GM12864 (cell line): ENCODE measurements around the gene UGT2B11.
"Not testable (repeated sequence)": the region's sequence is repeated elsewhere in the genome, so short reads cannot be mapped to it uniquely, and the experiment has no call there.

ENCODE experiments used
- DNase-seq: peaks from one replicate; pipeline ENCODE4 v3.0.0-alpha.2; 2011; ENCODE audit warnings: low read depth
- H3K4me3 ChIP-seq: 2 replicates; pipeline ENCODE4 v1.5.1; 2011; ENCODE audit warnings: mild to moderate bottlenecking, low read depth, low read length, control low read depth
- TF ChIP-seq, protein P1 (sequence below): IDR thresholded peaks from 2 replicates; pipeline ENCODE4 v1.5.1; 2011; ENCODE audit warnings: low read depth, mild to moderate bottlenecking, moderate library complexity, low read length, control low read depth, inconsistent platforms; ENCODE audit errors: missing control alignments

UGT2B11 gene

DNA sequence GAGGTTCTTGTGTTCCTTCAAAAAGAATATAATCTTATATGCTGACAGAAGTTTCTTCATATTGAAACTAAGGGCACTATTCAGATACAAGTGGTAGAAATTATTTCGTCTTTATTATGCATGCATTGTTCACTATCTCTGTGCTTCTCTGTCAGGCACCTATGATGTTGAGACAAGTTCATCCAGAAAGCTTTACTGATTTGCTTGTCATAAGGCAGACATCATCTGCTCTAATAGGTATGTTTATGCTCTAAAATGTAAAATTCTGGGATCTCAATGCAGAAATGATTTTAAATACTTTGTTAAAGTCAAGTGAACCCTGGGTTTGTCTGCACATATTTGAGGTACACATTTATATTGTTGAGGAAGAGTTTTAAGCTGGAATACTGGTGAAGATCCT lies 3.6 kb downstream of the UGT2B11 start:
- no peak for DNase-seq
- TF ChIP-seq, protein P1, sequence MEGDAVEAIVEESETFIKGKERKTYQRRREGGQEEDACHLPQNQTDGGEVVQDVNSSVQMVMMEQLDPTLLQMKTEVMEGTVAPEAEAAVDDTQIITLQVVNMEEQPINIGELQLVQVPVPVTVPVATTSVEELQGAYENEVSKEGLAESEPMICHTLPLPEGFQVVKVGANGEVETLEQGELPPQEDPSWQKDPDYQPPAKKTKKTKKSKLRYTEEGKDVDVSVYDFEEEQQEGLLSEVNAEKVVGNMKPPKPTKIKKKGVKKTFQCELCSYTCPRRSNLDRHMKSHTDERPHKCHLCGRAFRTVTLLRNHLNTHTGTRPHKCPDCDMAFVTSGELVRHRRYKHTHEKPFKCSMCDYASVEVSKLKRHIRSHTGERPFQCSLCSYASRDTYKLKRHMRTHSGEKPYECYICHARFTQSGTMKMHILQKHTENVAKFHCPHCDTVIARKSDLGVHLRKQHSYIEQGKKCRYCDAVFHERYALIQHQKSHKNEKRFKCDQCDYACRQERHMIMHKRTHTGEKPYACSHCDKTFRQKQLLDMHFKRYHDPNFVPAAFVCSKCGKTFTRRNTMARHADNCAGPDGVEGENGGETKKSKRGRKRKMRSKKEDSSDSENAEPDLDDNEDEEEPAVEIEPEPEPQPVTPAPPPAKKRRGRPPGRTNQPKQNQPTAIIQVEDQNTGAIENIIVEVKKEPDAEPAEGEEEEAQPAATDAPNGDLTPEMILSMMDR = no peak
- H3K4me3 ChIP-seq = no peak overlapping the region

DNA sequence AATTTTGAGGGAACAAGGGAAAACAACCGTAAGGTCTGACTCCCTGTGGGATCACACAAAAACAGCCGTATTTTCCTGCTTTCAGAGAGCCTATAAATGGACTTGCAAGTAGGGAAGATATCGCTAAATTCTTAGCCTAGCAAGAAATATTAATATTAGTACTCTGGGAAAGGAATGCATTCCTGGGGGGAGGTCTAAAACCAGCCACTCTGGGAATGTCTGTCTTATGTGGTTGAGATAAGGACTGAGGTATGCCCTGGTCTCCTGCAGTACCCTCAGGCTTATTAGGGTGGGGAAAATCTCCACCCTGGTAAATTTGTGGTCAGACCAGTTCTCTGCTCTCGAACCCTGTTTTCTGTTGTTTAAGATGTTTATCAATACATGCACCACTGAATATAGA lies 16.0 kb downstream of the UGT2B11 start:
- DNase-seq, H3K4me3 ChIP-seq: not testable (repeated sequence)

DNA sequence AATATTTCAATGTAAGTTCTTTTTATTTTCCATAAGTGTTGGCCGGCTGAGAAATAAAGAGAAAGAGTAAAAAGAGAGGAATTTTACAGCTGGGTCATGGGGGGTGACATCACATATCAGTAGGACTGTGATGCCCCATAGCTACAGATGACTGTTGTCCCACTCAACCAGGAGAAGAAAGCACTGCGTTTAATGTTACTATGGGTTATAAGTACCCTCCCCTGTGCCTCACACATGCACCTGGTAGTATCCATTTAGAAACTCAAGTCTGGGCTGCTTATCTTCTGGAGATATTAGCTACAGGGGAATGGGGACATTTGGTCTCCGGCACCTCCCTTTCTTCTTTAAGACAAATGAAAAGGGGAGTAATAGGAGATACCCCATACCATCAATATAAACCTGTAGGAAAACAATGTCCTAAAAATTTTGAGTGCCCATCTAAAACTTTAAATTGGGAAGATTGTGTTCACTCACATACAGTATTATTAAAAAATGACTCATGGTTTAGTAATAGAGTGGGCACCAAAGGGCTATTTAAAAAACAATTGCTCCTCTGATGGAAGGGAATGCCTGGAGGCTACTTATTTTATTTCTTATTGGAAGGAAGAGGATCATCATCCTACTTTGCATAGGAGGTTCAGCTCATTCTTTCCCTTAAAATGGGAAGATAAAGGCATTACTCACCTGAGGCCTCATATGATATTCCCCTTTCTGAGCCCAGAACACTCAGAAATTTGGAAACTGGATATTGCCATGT lies 18.2 kb downstream of the UGT2B11 start:
- DNase-seq = no peak
- TF ChIP-seq, protein P1 = no peak
- no peak overlapping the region for H3K4me3 ChIP-seq

DNA sequence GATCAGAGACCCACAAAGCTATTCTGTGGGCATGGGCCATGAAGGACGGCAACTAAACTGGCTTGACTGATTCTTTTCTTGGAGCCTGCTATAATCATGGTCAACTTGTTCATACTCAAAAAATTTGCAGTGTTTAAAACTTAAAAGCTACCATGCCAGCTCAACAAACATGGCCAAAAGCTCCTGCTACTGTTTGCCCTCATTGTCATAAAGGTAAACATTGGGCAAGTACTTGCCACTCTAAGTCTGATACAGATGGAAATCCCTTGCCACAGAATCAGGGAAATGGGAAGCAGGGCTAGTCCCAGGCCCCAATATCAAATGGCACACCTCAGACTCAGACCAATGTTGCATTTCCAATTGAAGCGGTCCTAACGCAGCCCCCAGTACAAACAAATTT lies 20.4 kb downstream of the UGT2B11 start:
- TF ChIP-seq, protein P1 = no peak
- no peak overlapping the region for H3K4me3 ChIP-seq
- DNase-seq = no peak

DNA sequence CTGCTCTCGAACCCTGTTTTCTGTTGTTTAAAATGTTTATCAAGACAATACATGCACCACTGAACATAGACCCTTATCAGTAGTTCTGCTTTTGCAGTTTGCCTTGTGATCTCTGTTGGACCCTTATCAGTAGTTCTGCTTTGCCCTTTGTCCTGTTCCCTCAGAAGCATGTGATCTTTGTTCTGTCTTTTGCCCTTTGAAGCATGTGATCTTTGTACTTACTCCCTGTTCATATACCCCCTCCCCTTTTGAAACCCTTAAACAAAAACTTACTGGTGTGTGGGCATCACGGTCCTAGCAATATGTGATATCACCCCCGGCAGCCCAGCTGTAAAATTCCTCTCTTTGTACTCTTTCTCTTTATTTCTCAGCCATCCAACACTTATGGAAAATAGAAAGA lies 22.6 kb downstream of the UGT2B11 start:
- not testable (repeated sequence) for H3K4me3 ChIP-seq, DNase-seq

DNA sequence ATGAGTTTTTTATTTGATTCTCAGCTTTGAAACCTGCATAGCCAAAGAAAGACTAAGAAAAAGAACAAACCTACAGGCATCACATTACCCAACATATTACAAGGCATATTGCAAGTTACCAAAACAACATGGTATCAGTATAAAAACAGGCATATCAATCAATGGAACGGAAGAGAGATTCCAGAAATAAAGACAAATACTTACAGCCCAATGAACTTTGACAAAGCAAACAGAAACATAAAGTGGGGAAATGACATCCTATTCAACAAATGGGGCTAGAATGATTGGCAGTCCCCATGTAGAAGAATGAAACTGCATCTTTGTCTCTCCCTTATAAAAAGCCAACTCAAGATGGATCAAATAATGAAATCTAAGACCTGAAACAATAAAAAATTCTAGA lies 23.9 kb downstream of the UGT2B11 start:
- DNase-seq, H3K4me3 ChIP-seq: not testable (repeated sequence)

DNA sequence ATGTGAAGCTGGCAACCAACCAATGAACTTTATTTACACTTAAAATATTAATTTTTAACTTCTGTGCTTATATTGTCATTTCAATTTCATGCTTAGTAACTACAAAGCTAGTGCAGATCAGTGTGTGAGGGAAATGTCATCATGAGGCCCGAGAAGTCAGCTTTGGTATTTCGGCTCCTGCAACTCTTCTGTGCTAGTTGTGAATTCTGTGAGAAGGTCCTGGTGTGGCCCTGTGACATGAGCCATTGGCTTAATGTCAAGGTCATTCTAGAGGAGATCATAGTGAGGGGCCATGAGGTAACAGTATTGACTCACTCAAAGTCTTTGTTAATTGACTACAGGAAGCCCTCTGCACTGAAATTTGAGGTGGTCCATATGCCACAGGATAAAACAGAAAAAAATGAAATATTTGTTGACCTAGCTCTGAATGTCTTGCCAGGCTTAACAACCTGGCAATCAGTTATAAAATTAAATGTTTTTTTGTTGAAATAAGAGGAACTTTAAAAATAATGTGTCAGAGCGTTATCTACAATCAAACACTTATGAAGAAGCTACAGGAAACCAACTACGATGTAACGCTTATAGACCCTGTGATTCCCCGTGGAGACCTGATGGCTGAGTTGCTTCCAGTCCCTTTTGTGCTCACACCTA lies 32.9 kb downstream of the UGT2B11 start:
- not testable (repeated sequence) for DNase-seq, H3K4me3 ChIP-seq

DNA sequence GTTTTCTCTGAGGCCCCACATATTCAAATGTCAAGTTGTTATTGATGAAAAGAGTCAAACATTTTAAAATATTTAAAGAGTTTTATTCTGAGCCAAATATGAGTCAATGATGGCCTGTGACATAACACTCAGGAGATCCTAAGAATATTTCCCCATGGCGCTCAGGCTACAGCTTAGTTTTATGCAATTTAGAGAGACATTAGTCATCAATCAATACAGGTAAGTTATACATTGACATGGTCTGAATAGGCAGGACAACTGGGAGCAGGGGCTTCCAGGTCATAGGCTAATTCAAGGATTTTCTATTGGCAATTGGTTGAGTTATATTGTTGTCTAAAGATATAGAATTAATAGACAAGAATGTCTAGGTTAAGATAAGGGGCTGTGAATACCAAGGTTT lies 34.7 kb downstream of the UGT2B11 start:
- H3K4me3 ChIP-seq, DNase-seq: not testable (repeated sequence)

DNA sequence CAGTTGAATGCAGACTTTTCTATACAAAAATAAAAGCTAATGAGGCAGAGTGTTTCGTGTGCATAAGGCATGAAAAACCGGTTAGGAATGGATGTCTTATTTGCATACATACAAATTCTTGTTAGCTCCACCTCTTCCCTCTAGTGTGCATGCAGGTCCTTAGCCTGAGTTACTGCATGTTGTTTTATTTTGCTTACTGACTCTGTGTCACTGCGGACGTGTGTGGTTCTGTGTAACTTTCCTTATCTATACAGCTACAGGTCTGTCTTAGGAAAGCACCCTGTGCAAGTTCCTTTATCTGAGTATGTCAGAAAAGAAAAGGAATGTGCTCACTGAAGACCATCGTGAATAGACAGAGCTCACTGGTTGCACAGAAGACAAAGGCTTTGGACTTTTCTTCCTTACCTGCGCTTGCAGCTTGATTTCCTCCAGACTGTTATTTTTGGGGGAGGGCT lies 35.8 kb downstream of the UGT2B11 start:
- not testable (repeated sequence) for H3K4me3 ChIP-seq, DNase-seq

DNA sequence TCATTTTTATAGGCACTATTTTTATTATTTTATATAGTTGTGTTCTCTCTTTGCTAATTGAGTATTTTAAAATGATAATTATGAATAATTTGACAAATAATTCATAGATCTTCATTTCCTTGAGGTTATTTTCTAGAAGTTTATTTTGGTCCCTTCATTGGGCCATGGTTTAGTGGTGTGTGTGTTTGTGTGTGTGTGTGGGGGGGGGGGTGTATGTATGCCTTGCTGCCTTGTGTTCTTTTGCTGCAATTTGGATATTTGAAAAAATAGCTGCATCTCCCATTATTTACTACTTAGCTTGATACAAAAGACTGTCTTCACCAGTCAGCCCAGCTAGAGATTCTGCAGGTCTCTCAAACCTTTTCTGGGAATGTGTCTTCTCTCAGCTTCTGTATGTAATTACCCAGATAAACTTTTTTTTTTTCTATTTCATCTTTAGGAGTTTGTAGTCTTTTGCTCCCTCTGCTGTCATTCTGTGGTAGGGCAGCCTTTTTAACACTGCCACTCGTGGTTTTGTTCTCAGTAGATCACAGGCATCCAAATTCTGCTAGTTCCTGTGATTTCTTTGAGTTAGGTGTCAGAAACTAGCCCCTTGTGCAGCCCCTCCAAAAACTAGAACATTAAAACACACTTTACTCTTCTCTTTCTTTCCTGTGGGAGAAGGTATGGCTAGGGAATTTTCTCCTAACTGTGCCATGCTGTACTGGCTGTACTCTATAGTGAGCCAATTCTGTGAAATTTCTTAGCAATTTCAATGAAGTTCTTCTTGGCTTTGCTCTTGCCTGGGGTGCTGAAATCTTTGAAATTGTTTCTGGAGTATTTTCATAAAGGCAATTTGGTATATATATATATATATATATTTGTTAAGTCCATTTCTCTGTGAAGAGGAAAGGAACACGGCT lies 44.1 kb downstream of the UGT2B11 start:
- not testable (repeated sequence) for DNase-seq, H3K4me3 ChIP-seq
- TF ChIP-seq, protein P1 = peak; percentile 45

DNA sequence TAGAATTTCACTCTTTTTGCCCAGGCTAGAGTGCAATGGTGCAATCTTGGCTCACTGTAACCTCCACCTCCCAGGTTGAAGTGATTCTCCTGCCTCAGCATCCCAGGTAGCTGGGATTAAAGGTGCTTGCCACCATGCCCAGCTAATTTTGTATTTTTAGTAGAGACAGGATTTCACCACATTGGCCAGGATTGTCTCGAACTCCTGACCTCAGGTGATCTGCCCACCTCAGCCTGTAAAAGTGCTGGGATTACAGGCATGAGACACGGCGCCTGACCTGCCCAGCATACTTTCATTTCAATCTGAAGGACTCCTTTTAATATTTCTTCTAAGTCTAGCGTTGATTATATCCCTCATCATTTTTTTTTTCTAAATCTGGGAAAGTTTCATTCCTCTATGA lies 45.4 kb downstream of the UGT2B11 start:
- not testable (repeated sequence) for H3K4me3 ChIP-seq, DNase-seq
